Liver (tissue), 2 donors: Measurements from ENCODE around the gene AP1S3.

ENCODE experiments used
- CTCF ChIP-seq: fragments of 150-350 bp; IDR thresholded peaks from 2 replicates; pipeline ENCODE4 v1.5.1; 2017; ENCODE audit warnings: improper control_type of control experiment, low read depth, low read length; ENCODE audit not compliant: missing input control
- MAX ChIP-seq: IDR thresholded peaks from 2 replicates; pipeline ENCODE4 v1.6.1; 2016; ENCODE audit warnings: antibody characterized with exemption
- REST ChIP-seq: IDR thresholded peaks from 2 replicates; pipeline ENCODE4 v1.6.1; 2016; ENCODE audit warnings: antibody characterized with exemption, mild to moderate bottlenecking
- donor health status: healthy.

GRCh38 chr2:223882715-223883114 lies 45.3 kb upstream of the AP1S3 start:
- no peak for TF ChIP-seq CTCF
- TF ChIP-seq REST = no peak
- TF ChIP-seq MAX = no peak
